HEK293T (cell line): ENCODE results near the gene LSM14A.

Experiments
- HDGF ChIP-seq: fragments of 450-650 bp; IDR thresholded peaks from 2 replicates; pipeline ENCODE4 v1.6.1; 2017; ENCODE audit warnings: antibody characterized with exemption, borderline replicate concordance
- SP1 ChIP-seq: fragments of 450-650 bp; IDR thresholded peaks from 2 replicates; pipeline ENCODE4 v1.6.1; 2017

- TF ChIP-seq SP1 = no peak
- TF ChIP-seq HDGF = no peak
These were observed 58.5 kb downstream of the LSM14A start for GRCh38 chr19:34230820-34231219.
